ENCODE results near the gene TDRD12. TPM values are rescaled to one million over a fixed set of nuclear protein-coding genes. Genes with fewer than 3 reads are reported as not detected.
"Not testable (repeated sequence)": the region's sequence is repeated elsewhere in the genome, so short reads cannot be mapped to it uniquely, and the experiment has no call there.

The TDRD12 gene
- total RNA-seq, 1 experiment from 2014 or later, result 0.52 TPM

DNA sequence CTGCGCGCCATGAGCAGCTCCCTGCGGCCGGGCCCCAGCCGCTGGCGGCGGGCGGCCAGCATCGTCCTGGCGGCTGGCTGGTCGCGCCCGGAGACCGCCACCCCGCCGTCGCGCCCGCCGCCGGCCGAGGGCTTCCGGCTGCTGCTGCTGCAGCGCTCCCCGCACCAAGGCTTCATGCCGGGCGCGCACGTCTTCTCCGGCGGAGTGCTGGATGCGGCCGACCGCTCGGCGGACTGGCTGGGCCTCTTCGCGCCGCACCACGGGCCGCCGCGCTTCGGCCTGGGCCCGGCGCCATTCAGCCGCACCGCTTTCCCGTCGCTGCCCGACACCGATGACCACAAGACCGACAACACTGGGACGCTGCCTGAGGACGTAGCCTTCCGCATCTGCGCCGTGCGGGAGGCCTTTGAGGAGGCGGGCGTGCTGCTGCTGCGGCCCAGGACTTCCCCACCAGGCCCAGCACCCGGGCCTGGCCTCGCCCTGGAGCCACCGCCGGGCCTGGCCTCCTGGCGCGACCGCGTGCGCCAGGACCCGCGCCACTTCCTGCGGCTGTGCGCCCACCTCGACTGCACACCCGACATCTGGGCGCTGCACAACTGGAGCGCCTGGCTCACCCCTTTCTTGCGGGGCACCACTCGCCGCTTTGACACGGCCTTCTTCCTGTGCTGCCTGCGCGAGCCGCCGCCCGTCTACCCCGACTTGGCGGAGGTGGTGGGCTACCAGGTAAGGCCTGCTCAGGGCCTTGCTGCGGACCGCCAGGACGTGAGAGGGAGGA, 27.4 kb upstream of the TDRD12 start:
- DNase-seq (ENCODE audit: low read depth), result peak; percentile 69

DNA sequence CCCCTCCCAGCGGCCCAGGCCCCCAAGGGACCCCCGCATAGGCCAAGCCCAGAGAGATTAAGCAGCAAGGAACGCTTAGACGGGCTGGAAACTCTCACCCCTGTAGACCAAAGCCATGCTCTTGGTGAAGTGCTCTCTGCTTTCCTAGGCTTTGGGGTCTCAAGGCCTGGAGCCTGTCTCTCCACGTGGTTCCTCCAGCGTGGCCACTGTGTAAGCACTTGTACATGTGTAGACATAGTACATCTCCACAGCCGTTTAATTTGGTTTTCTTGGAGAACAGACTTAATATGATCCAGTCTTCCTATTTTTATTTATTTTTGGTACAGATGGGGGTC, 26.9 kb upstream of the TDRD12 start:
- DNase-seq (ENCODE audit: low read depth), result peak; percentile 11

DNA sequence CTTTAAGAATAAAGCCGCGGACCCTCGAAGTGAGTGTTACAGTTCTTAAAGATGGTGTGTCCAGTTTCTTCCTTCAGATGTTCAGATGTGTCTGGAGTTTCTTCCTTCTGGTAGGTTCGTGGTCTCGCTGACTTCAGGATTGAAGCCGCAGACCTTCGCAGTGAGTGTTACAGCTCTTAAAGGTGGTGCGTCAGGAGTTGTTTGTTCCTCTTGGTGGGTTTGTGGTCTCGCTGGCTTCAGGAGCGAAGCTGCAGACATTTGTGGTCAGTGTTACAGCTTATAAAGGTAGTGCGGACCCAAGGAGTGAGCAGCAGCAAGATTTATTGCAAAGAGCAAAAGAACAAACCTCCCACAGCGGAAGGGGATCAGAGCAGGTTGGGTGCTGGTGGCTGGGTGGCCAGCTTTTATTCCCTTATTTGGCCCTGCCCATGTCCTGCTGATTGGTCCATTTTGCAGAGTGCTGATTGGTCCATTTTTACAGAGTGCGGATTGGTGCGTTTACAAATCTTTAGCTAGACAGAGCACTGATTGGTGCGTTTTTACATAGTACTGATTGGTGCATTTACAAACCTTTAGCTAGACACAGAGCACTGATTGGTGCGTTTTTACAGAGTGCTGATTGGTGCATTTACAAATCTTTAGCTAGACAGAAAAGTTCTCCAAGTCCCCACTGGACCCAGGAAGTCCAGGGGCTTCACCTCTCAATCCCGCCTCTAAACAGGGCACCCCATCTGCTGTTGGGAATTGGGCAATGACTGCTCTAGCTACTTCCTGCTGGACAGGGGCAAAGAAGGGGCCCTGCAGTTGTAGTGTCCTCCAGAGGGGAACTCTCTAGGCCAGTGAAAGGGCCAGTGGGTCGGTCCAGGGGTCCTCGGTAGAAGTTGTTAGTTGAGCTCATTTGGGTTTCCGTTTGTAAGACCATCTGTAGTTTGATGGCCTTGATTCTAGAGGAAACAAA, 26.1 kb upstream of the TDRD12 start:
- DNase-seq (ENCODE audit: low read depth), result peak; percentile 35

DNA sequence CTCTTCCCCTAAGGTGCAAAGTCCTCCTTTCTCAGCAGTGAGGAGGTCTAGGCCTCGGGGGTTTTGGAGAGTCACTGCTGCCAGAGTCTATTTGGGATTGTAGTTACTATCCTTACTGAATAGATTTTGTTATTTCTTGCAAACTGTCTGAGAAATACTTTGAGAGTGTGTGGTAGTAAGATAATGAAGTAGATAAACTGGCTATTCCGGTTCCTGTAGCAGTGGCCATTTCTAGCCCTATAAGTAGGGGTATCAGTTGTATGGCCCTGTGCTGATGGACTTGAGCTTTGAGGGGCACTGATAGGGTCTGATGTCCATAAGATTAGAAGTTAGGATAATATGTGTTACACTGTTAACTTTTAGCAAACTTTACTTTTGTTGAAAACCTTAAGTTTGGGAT, 25.3 kb upstream of the TDRD12 start:
- not testable (repeated sequence) for DNase-seq (ENCODE audit: low read depth)

DNA sequence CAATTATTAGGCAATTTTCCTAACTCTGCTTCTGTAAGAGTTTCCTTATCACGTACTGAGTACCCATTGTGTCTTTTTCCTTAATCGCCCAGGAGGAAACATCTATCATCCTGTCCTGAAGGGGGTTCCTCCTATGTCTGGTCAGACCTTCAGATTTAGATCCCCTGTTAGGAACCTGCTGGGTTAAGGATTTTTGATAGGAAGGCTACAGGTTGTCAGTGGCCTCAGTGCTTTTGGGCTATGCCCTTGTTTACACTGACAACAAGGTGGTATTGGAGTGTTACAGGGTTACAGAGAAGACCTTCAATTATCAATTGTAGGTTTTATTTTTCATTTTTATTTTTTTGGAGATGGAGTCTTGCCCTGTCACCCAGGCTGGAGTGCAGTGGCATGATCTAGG, 24.7 kb upstream of the TDRD12 start:
- not testable (repeated sequence) for DNase-seq (ENCODE audit: low read depth)

DNA sequence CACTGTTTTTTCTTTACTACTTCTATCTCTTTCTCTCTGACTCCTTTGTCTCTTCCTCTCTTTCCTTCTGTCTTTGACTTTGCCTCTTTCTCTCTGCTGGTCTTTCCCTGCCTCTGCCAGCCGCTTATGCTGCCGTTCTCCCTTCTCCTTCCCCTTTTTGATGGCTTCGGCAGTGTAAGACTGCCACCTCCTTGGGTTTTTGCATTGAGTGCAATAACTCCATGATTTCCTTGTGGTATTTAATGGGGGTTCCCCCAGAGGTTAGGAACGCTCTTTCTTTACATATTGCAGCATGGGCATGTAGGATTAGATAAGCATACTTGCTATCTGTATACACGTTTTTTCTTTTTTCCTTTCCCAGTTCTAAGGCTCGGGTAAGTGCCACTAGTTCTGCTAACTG, 24.1 kb upstream of the TDRD12 start:
- DNase-seq (ENCODE audit: low read depth), result not testable (repeated sequence)

DNA sequence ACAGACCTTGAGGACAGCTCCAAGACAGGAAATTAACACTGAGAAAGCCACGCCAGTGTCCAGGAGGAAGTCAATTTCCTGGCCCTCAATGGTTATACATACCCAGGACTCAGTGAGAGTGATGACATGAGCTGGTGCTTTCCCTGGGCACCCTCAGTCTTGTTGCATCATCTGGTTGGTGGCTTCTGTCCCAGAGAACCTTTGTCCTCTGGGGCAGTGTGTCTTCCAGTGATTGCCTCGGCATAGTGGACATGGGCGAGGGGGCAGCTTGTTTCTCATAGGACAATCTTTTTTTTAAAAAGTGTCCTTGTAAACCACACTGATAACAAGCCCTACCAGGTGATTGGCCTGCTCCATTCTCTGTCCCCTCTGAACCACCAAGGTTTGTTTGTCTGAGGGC, 22.8 kb upstream of the TDRD12 start:
- not testable (repeated sequence) for DNase-seq (ENCODE audit: low read depth)

DNA sequence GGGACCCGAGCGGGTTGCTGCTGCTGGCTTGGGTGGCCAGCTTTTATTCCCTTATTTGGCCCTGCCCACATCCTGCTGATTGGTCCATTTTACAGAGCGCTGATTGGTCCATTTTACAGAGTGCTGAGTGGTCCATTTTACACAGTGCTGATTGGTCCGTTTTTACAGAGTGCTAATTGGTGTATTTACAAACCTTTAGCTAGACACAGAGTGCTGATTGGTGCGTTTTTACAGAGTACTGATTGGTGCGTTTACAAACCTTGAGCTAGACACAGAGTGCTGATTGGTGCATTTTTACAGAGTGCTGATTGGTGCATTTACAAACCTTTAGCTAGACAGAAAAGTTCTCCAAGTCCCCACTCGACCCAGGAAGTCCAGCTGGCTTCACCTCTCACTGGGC, 19.4 kb upstream of the TDRD12 start:
- DNase-seq (ENCODE audit: low read depth), result not testable (repeated sequence)

DNA sequence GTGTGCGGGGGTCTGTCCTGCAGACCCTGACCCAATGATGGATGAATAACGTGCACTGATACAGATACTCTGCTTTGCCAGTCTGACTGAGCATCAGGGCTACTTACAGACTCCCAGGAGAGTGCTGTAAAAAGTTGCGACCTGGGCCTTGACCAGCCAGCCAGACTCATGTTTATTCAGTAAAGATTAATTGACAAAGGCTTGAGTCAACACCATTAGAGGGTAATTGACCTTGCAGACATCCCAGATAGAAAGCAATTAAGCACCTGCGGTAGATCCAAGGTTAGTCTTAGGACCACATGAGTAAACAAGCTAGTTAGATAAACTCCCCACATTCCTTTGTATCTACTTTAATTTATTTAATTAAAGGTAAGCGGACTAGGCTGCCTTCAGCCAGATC, 17.6 kb upstream of the TDRD12 start:
- no peak for DNase-seq (ENCODE audit: low read depth)

DNA sequence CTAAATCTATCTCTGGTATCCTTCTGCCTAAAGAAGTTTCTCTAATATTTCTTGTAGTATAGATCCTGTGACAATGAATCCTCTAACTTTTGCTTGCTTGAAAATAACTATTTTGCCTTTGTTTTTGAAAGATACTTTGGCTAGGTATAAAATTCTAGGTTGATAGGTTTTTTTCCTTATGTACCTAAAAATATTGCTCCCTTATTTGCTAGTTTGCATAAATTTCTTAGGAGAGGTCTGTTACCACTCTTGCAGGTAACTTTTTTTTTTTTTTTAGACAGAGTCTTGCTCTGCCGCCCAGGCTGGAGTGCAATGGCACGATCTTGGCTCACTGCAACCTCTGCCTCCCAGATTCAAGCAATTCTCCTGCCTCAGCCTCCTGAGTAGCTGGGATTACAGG, 15.6 kb upstream of the TDRD12 start:
- not testable (repeated sequence) for DNase-seq (ENCODE audit: low read depth)

DNA sequence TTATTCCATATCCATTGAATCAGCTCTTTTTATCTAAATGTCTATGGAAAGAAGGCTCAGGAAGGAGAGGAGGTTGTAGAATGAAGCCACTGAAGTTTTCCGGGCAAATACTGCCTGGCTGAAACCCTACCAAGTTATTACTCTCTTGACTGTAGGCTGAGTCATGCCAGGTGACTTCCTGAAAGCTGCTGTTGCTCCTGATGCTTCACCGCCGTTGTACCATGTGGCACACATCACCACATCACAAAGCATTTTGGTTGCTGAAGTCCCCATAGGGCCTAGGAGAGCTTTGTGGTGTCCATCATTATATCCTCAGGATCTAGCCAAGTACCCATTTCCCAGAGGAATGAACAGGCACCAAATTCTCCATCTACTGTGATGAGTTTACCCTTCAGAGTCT, 11.1 kb upstream of the TDRD12 start:
- no peak for DNase-seq (ENCODE audit: low read depth)

DNA sequence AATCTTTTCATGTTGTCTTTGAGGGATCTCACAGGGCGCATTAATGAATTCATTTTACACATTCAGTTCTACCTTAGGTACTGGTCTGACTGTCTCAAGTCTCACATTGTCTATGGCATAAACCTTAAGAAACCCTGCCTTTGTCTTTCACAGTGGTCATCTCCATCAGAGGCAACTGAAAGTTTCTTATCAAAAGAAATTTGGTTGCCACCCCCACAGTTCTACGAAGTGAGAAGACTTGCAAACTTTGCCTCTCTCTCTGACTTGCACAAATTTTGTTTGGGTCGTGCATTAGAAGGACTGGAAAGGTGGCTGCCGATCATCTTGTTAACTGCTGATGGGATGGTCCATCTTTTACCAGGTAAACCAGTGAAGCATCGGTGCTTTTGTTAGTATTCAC, 10.5 kb upstream of the TDRD12 start:
- DNase-seq (ENCODE audit: low read depth), result no peak

DNA sequence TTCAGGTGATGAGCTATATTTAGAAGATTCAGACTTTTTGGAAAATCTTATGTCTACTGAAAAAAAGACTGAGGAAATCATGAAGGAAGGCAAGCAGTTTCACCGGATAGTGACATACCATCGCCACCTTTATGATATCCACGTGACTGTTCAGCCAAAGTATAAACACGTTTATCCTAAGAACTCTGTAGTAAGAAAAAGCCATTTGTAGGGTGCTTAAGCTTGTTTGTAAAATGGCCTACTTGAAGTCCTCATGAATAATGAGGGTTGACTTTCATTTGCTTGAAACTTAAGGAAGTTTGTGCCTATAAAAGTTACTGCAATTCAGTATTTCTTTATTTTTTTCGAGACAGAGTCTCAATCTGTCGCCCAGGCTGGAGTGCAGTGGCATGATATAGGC, 7.8 kb upstream of the TDRD12 start:
- DNase-seq (ENCODE audit: low read depth), result no peak

DNA sequence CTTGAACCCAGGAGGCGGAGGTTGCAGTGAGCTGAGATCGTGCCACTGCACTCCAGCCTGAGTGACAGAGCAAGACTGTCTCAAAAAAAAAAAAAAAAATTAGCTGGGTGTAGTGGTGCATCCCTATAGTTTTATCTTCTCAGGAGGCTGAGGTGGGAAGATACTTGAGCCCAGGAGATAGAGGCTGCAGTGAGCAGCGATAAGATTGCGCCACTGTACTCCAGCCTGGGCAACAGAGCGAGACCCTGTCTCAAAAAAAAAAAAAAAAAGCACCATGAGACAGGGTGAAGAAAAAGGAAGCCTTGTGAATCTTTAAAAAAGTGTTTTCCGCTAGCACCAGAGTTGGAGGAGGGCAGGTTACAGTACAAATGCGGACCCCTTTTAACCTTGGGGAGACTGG, 3.4 kb upstream of the TDRD12 start:
- not testable (repeated sequence) for DNase-seq (ENCODE audit: low read depth)

DNA sequence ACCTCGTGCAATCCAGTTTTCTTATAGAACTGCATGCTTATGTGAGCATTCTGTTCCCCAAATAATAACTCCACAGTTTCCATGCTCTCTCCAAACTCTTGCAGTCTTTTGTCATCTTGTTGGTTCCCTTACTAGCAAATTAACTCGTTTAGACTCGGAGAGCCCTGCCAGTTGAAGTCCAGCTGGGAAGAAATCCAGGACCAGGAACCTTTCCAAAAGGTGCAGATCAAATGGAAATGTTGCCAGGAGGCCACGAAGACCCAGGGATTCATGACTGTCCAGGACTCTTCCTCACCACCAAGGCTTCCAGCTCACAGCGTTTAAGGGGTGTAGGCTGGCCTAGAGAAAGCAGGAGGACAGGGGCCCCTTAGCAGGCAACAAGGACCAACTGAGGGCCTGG, 2.1 kb upstream of the TDRD12 start:
- no peak for DNase-seq (ENCODE audit: low read depth)

DNA sequence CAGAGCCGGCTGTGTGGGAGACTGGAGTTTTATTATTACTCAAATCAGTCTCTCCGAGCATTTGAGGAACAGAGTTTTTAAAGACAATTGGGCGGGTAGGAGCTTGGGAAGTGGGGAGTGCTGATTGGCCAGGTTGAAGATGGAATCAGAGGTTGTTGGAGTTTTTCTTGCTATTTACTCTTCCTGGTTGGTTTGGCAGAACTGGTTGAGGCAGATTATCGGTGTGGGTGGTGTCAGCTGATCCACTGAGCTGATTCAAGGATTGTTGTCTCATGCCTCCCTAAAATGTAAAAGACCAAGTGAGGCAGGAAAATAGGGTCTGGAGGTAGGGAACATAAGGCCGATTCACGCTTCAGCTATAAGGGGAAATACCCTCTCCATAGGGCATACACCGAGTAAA, 1.3 kb upstream of the TDRD12 start:
- DNase-seq (ENCODE audit: low read depth), result no peak

DNA sequence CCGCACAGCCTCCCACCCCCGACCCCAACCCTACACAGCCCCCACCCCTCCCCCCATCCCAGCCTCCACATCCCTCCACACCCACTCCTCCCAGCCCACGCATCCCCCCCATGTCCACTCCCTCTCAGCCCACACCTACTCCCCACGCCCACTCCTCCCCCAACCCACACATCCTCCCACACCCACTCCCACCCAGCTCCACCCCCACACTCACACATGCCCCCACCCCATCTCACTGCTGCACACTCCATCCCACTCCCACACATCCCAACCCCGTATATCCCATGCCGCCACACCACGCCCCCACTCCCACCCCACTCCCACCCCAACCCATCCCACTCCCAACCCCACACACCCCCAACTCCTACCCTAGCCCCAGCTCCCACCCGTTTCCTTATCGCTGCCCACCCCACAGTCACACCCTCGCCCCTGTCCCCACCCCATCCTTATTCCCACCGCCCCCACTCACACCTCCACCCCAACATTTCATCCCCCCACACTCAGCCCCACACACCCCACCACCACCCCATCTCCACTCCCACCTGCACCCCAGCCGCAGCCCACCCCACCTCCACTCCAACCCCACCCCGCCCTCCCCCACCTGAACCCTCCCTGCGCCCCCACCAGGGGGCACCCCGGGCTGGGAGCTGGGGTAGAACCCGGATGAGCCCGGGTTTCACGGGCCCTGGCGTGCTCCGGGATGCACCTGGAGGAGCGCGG, 809 bp downstream of the TDRD12 start:
- no peak for DNase-seq (ENCODE audit: low read depth)

DNA sequence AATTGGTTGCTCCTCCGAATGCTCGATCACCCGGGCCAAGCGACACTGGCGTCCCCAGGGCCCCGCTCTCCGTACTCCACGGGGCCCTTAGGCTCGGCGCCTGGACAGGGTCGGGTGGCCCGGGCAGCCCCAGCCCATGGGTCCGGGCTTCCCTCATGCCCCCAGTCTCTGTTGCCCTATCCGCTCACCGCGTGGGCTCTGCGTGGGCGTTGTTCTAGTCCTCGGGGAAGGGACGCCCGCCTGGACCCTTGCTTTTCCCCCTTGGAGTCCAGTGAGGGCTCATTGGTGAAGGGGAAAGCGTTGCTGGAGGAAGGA, 1.3 kb downstream of the TDRD12 start:
- DNase-seq (ENCODE audit: low read depth), result no peak

DNA sequence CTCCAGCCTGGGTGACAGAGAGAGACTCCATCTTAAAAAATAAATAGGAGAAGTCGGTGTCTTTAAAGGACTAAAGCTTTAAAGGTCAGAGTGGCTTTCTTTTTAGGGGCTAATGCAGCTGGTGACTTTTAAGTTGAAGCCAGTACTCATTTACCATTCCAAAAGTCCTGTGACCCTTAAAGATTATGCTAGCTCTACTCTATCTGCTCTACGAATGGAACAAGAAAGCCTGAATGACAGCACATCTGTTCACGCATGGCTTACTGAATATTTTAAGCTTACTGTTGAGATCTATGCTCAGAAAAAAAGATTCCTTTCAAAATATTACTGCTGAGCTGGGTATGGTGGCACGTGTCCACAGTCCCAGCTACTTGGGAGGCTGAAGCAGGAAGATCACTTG, 16.4 kb downstream of the TDRD12 start:
- DNase-seq (ENCODE audit: low read depth), result no peak

DNA sequence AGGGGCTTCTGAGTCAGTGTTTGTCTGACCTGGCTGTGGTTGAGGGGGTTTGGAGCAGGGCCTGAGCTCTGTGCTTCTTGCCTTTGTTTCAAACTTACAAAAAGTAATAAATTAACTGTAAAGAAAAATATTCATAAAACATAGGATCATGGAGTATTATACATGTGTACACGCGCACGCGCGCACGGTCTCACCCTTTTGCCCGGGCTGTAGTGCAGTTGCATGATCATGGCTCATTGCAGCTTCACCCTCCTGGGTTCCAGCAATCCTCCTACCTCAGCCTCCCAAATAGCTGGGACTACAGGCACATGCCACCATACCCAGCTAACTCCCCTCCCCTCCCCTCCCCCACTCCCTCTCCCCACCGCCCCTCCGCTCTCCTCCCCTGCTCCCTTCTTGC, 23.5 kb downstream of the TDRD12 start:
- no peak for DNase-seq (ENCODE audit: low read depth)

DNA sequence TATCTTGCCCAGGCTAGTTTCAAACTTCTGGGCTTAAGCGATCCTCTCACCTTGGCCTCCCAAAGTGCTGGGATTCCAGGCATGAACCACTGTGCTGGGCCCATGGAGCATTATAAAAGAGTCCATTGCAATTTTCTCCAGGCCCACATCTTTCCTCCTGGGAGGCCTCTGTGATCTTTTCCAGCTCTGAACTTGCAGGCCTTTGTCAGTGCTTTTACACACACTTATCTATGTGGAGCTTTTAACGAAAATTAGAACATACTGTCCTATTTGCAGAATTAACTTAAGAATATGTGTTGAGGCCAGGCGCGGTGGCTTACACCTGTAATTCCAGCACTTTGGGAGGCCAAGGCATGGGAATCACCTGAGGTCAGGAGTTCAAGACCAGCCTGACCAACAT, 23.9 kb downstream of the TDRD12 start:
- DNase-seq (ENCODE audit: low read depth), result no peak

DNA sequence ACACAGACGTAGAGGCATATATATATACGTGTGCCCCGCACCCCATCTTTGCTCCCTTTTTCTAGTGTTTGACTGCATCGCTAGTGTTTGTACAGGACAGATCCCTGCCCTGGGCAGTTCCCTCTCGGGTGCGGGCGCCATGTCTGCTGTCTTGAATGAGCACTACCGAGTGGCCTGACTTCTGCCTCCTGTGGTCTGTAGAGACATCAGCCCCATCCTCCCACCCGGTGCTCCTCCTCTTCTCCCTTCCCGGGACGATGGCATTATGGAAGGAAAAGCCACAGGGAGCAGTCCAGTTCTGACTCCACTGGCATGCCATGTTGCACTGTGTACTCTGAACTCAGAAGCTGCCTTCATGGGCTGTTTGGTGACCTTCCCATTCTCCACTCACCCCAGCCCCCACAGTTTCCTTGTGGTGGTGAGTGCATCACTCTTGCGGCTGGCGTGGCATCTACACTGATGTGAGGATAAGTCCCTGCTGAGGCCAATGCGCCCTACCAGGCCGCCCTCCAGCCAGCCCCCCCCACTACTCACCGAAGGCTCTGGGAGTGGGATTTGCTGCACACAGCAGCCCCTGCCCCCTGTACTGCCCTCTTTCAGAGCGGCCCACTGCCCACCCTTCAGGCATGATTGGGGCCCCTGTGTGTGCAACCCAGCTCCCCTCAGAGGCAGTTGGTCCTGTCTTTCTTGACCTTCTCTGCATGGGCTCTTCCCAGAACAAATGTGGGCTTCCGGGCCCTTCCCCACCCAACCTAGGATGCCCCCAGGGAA, 25.2 kb downstream of the TDRD12 start:
- no peak for DNase-seq (ENCODE audit: low read depth)
